ENCODE measurements around the gene KCNQ4.

KCNQ4 gene

DNA sequence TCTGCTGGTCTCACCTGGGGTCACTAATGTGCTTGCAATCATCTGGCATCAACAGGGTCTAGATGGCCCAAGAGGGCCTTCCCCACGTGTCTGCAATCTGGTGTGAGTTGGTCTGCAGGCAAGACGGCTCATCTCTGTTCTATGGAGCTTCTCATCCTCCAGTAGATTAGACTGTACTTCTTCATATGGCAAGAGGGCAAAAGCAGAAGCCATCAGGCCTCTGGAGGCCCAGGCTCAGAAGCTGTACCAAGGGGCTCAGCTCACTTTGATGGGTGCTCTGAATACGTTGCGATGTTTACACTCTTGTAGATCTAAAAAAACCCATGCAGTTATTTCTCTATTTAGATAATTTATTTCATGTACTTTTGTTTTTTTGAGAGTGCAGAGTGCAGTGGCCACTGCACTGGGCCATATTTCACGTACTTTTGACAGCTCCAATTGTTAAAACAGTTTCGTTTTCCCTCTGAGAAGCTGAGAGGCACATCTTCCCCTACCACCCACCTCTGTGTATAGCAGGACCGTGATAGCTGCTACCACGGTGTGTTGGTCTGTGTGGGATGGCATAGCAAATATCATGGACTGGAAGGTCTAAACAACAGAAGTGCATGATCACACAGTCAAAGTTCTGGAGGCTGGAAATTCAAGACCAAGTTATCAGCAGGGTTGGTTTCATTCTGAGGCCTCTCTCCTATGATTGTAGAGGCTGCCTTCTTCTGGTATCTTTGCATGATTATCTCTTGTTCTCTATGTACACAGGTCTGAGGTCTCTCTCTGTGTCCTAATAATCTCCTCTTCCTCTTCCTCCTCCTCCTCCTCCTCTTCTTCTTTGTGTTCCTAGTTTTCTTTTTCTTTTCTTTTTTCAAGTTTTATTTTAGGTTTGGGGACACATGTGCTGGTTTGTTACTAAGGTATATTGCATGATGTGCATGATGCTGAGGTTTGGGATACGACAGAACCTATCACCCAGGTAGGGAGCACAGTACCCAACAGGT lies 61.6 kb downstream of the KCNQ4 start:
- no peak for DNase-seq
- Histone ChIP-seq H3K4me3 (ENCODE audit: low read depth, low read length) (no peak overlapping the region), H3K4me1 (peaks cover 4% of the 10 kb centered on the region; the same call in 1 of the 2 replicates), H3K36me3 (no peaks in the 10 kb centered on the region), H3K27me3 (no peaks in the 10 kb centered on the region), H3K9me3 (no peaks in the 10 kb centered on the region)
- TF ChIP-seq, protein P1, sequence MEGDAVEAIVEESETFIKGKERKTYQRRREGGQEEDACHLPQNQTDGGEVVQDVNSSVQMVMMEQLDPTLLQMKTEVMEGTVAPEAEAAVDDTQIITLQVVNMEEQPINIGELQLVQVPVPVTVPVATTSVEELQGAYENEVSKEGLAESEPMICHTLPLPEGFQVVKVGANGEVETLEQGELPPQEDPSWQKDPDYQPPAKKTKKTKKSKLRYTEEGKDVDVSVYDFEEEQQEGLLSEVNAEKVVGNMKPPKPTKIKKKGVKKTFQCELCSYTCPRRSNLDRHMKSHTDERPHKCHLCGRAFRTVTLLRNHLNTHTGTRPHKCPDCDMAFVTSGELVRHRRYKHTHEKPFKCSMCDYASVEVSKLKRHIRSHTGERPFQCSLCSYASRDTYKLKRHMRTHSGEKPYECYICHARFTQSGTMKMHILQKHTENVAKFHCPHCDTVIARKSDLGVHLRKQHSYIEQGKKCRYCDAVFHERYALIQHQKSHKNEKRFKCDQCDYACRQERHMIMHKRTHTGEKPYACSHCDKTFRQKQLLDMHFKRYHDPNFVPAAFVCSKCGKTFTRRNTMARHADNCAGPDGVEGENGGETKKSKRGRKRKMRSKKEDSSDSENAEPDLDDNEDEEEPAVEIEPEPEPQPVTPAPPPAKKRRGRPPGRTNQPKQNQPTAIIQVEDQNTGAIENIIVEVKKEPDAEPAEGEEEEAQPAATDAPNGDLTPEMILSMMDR (IDR thresholded peaks at IDR 0.05; ENCODE audit: low read depth, low read length): no peak

DNA sequence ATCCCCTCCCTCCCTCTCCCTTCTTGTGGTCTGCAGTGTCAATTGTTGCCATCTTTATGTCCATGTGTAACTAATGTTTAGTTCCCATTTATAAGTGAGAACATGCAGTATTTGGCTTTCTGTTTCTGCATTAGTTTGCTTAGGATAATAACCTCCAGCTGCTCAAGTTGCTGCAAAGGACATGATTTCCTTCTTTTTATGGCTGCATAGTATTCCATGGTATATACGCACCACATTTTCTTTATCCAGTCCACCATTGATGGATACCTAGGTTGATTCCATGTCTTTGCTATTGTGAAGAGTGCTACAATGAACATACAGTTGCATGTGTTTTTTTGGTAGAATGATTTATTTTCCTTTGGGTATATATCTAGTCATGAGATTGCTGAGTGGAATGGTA lies 62.3 kb downstream of the KCNQ4 start:
- Histone ChIP-seq H3K4me1 (peaks cover 4% of the 10 kb centered on the region; the same call in 1 of the 2 replicates), H3K27me3 (no peaks in the 10 kb centered on the region), H3K9me3 (no peaks in the 10 kb centered on the region), H3K4me3 (ENCODE audit: low read depth, low read length) (no peak overlapping the region), H3K36me3 (no peaks in the 10 kb centered on the region)
- no peak for DNase-seq
- TF ChIP-seq, protein P1 (IDR thresholded peaks at IDR 0.05; ENCODE audit: low read depth, low read length): no peak

DNA sequence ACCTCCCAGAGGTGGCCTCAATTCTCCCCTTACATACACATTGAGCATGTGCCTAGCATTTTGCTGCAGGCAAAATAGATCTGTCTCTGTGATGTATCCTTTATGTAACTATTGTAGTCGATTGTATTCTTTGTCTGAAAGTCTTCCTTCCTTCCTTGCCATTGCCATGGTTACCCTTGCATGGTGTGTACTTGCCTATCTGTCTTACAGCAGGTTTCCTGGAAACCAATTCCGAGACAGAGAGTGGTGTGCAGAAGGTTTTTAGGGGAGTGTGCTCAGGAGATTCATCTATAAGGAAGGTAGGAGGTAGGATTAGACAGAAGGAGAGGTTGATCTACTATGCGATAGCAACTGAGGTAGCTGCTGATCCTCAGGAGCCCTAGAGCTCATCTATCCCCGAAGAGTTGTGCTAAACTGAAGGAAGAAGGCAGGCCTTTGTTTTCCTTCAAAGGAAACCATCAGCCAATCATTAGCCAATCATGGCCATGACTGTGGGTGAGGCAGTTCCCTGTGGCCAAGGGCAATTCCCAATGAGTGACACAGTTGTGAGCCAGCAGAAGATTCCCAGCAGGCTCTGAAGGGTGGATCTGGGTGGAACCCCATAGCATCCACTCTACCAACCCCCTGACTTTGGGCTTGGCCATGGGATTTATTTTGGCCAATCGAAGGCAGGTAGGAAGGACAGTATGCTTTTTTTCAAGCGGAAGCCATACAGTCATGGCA lies 63.6 kb downstream of the KCNQ4 start:
- H3K4me1 ChIP-seq: peaks cover 4% of the 10 kb centered on the region; the same call in 1 of the 2 replicates
- TF ChIP-seq, protein P1 (IDR thresholded peaks at IDR 0.05; ENCODE audit: low read depth, low read length): no peak
- H3K9me3 ChIP-seq: no peaks in the 10 kb centered on the region
- no peak overlapping the region for H3K4me3 ChIP-seq (ENCODE audit: low read depth, low read length)
- no peaks in the 10 kb centered on the region for H3K36me3 ChIP-seq
- DNase-seq: no peak
- no peaks in the 10 kb centered on the region for H3K27me3 ChIP-seq

DNA sequence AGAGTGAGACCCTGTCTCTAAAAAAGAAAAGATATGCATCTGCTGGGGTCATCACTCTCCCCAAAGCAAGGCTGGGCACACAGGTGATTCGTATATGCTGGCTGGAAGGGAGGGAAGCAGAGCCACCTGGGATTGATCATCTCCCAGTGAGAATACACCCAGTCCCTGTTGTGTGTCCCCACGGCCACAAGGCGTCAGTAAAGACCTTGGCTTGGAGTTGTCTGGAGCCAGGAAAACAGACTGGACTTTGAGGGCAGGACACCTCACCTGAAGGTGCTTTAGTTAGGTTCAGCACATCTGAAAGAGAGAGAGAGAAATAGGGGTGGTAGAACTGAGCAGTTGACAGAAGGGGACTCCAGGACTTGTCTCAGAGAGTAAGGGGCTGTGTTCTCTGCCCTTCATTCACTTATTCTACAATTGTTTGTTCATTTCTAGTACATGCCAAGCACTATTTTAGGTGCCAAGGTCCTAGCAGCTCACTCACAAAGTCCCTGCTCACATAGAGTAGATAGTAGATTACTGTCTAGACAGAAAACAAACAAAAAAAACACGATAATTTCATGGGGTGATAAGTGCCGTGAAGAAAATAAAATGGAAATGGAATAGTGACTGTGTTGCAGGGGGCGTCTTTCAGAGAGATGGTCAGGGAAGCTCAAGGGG lies 65.1 kb downstream of the KCNQ4 start:
- TF ChIP-seq, protein P1 (IDR thresholded peaks at IDR 0.05; ENCODE audit: low read depth, low read length): peak; percentile 77
- H3K9me3 ChIP-seq: no peaks in the 10 kb centered on the region
- peaks cover 2% of the 10 kb centered on the region; the same call in 1 of the 2 replicates for H3K4me1 ChIP-seq
- no peaks in the 10 kb centered on the region for H3K36me3 ChIP-seq
- no peaks in the 10 kb centered on the region for H3K27me3 ChIP-seq
- DNase-seq: peak; percentile 51
- no peak overlapping the region for H3K4me3 ChIP-seq (ENCODE audit: low read depth, low read length)

DNA sequence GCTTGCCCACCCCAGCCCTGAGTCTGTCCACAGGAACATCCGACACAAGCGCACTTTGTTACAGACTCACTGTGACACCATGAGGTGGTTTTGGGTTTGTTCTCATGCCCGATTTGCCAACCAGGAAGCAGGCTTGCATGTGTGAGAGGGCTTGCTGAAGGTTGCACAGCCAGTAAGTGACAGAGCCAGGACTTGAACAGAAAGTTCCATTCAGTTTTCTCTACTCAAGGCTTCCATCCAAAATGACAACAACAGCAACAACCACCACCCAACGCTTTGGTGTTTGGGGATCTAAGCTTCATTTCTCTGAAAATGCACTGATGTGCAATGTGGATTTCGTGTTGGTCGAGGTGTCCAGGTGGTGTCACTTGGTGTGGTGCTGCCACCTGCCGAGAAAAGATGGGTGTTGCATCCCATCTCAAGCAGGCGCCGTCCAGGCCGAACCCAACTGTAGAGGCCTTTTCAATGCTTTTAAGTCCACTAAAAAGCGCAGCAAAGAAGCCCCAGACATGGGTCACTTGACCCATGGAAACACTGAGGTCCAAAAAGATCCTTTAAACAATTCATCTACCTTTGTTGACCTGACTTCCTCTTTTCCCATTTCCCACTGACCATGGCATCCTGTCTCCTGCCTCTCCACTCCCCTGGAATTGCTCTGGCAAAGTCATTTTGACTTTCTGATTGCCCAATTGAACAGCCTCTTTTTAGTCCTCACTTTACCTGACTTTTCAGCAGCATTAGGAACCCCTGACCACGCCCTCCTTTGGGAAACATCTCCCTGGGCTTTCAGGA lies 66.4 kb downstream of the KCNQ4 start:
- DNase-seq: peak; percentile 58
- H3K27me3 ChIP-seq: no peaks in the 10 kb centered on the region
- H3K36me3 ChIP-seq: no peaks in the 10 kb centered on the region
- no peaks in the 10 kb centered on the region for H3K9me3 ChIP-seq
- TF ChIP-seq, protein P1 (IDR thresholded peaks at IDR 0.05; ENCODE audit: low read depth, low read length): peak; percentile 70
- H3K4me3 ChIP-seq (ENCODE audit: low read depth, low read length): no peak overlapping the region
- H3K4me1 ChIP-seq: no peaks in the 10 kb centered on the region
